A549 treated with CpdA at 1 μM for 4 hours (cell line): Measurements from ENCODE around the gene DNM1L. TPM values are rescaled to one million over a fixed set of nuclear protein-coding genes. Genes with fewer than 3 reads are reported as not detected.

ENCODE experiments used
- total RNA-seq: library from RNA; stranded (reverse); fragments of 200-300 nt; extraction: Qiagen RNA extraction; gene quantifications from 5 replicates; pipeline ENCODE4 v1.2.3, GENCODE V29; 2022; ENCODE audit warnings: low read depth

The DNM1L gene
- total RNA-seq, result 43.3 to 57.8 TPM (median 53.6 TPM) in 5 replicates

GRCh38 chr12:32679091-32679919 lies at the start of gene DNM1L:
Gene DNM1L (plus strand): TSS chr12:32679301. CDS start chr12:32679364, 63 bp downstream.

DNA sequence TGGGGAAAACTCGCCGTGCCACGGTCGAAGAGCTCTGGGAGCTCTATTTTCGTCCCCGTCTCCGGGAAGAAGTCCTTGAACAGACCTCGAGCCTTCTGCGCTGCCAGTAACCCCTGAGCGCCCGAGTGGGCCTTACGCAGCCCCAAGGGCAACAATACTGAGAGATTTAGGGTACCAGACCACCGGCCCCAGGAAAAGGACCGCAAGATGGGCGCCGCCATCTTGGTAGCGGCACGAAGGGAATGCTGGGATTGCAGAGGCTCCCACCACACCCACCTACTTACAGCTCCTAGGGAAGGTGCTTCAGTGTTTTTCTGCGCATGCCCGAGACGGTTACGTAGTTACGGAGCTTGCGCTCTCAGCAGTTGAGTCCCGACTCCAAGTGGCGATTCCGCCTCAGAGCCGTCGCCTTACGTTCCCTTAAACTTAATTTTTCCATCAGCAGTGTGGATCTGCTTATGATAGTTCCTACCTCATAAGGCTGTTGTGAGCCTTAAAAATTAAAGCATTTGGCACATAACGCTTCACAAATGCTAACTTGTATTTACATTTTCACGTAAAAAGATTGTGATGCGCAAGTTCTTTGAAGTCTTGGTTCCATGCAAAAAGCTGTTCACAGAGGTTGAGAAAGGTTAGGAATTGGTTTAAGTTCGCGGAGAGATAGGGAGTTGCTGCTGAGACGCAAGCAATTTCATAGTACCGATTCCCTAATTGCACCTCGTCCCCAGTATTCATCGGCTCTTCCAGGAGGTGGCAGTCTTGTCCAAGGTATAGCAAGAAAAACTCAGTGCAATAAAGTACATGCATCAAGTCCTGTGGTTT lies 76.8 kb downstream of the DNM1L start, which contains the start of gene YARS2:
TSS of gene YARS2 (minus strand) at position 244 of the 822 bp plus-strand sequence. CDS start at position 221, 23 bp downstream.

Other genes with a start within 250 kb of the DNM1L start
- gene YARS2, start 76.6 kb downstream of the DNM1L start, total RNA-seq, result 28.7 to 32.2 TPM (median 30.1 TPM) in 5 replicates
- gene PKP2, start 217.5 kb downstream of the DNM1L start, total RNA-seq, result 2.1 to 3.1 TPM (median 2.5 TPM) in 5 replicates